HepG2 (cell line): ENCODE data around the gene GOLPH3. TPM values are rescaled to one million over a fixed set of nuclear protein-coding genes. Genes with fewer than 3 reads are reported as not detected.
A peak's percentile ranks its signal among the peaks of the same experiment; 100 is the strongest.

ENCODE experiments used
- ATAC-seq: fragments of 200-7000 bp; cut with Tn5 transposase; 3 replicates; pipeline ENCODE4 v1.9.1; 2020; ENCODE audit warnings: mild to moderate bottlenecking, moderate library complexity
- BruUV-seq: library from RNA; stranded (reverse); fragments of 400-500 nt; replicated peaks from 2 replicates; lab custom pipeline; 2021; lab: Mats Ljungman, UMichigan
- CTCF ChIA-PET: fragments of 300-600 bp; formaldehyde crosslinking; extraction: SDS; loops from one replicate; lab custom pipeline; 2021; ENCODE audit warnings: low total read pairs, inconsistent platforms, low intra/inter-chr PET ratio; lab: Yijun Ruan, JAX
- POLR2A ChIA-PET: fragments of 350-600 bp; sonication (Branson Sonifier 250); formaldehyde crosslinking; loops from one replicate; lab custom pipeline; 2020; ENCODE audit warnings: antibody characterized with exemption, inconsistent platforms; lab: Yijun Ruan, JAX
- DNase-seq: peaks from one replicate; pipeline ENCODE4 v3.0.0-alpha.2; 2015; ENCODE audit warnings: low spot score
- FAIRE-seq: peaks from 3 replicates; lab custom pipeline; 2011; peaks lifted over from hg19 to GRCh38; lab: Jason Lieb, UNC
- H2AFZ ChIP-seq: one replicate; pipeline ENCODE4 v1.6.1; 2011; ENCODE audit warnings: low read length, inconsistent platforms
- H3K27ac ChIP-seq: fragments of 300-600 bp; 3 replicates; pipeline ENCODE4 v1.8.0; 2011; ENCODE audit warnings: mixed run types, mild to moderate bottlenecking, mixed read lengths, low read length, inconsistent platforms; ENCODE audit not compliant: insufficient read depth; ENCODE audit errors: extremely low read length
- H3K27me3 ChIP-seq, 2 experiments: fragments of 200-600 bp in 1 of 2; 2 replicates in 1 of 2; 3 replicates in 1 of 2; pipeline versions ENCODE4 v1.6.0 to v1.8.0; 2011; ENCODE audit warnings: low read length in 2 of 2, mild to moderate bottlenecking in 2 of 2, moderate library complexity in 2 of 2, inconsistent platforms in 1 of 2; ENCODE audit not compliant: insufficient read depth in 2 of 2, control insufficient read depth in 1 of 2
- H3K36me3 ChIP-seq, 2 experiments: fragments of 200-600 bp in 1 of 2; replicated peaks in 1 of 2; 2 replicates in 1 of 2; 3 replicates in 1 of 2; pipeline versions ENCODE4 v1.5.1 to v1.8.0; 2011; ENCODE audit warnings: low read length in 2 of 2, inconsistent platforms in 1 of 2; ENCODE audit not compliant: insufficient read depth in 2 of 2, control insufficient read depth in 1 of 2
- H3K4me1 ChIP-seq: 2 replicates; pipeline ENCODE4 v1.5.1; 2012; ENCODE audit warnings: low read length, inconsistent platforms; ENCODE audit not compliant: insufficient read depth
- H3K4me2 ChIP-seq: 2 replicates; pipeline ENCODE4 v1.6.0; 2011; ENCODE audit warnings: low read depth, low read length, inconsistent platforms
- H3K4me3 ChIP-seq, 3 experiments: fragments of 200-600 bp in 1 of 3; sonication (generic), shearing (Covaris generic) in 1 of 3; replicated peaks in 1 of 3; 2 replicates each; pipeline ENCODE4 v1.5.1; 2011 to 2016; ENCODE audit warnings: low read length in 3 of 3, inconsistent platforms in 2 of 3, low read depth in 2 of 3, mild to moderate bottlenecking in 2 of 3, control low read depth in 1 of 3, mixed read lengths in 1 of 3; ENCODE audit not compliant: insufficient read depth in 1 of 3
- H3K79me2 ChIP-seq: one replicate; pipeline ENCODE4 v1.6.1; 2011; ENCODE audit warnings: low read length, inconsistent platforms; ENCODE audit not compliant: insufficient read depth
- H3K9ac ChIP-seq: 2 replicates; pipeline ENCODE4 v1.6.0; 2011; ENCODE audit warnings: mild to moderate bottlenecking, low read depth, low read length, inconsistent platforms; ENCODE audit not compliant: insufficient read depth
- H3K9me3 ChIP-seq: 2 replicates; pipeline ENCODE4 v1.5.1; 2012; ENCODE audit warnings: mild to moderate bottlenecking, low read length
- H4K20me1 ChIP-seq: 2 replicates; pipeline ENCODE4 v1.6.0; 2011; ENCODE audit warnings: inconsistent platforms, mild to moderate bottlenecking, low read length, moderate library complexity; ENCODE audit not compliant: insufficient read depth
- CREB1 ChIP-seq, 2 experiments: fragments of 450-650 bp in 1 of 2; IDR thresholded peaks; 2 replicates each; pipeline ENCODE4 v1.6.1; 2016 to 2017; ENCODE audit warnings: control low read depth in 1 of 2, mild to moderate bottlenecking in 1 of 2, missing compliant biosample characterization in 1 of 2, missing genetic modification characterization in 1 of 2
- DRAP1 ChIP-seq: IDR thresholded peaks from 2 replicates; pipeline ENCODE4 v1.6.1; 2016; ENCODE audit warnings: missing genetic modification reagents, missing compliant biosample characterization
- E2F2 ChIP-seq: sonication (generic); formaldehyde crosslinking; IDR thresholded peaks from 2 replicates; pipeline ENCODE4 v1.4.0; 2020; ENCODE audit warnings: missing genetic modification reagents, borderline replicate concordance
- ETV6 ChIP-seq: sonication (generic); formaldehyde crosslinking; conservative IDR thresholded peaks from 2 replicates; pipeline ENCODE4 v1.4.0; 2020; ENCODE audit warnings: missing genetic modification reagents
- HINFP ChIP-seq: sonication (generic); formaldehyde crosslinking; IDR thresholded peaks from 2 replicates; pipeline ENCODE4 v1.4.0; 2020; ENCODE audit warnings: low read depth, mild to moderate bottlenecking, missing genetic modification reagents
- KMT2A ChIP-seq: sonication (generic); formaldehyde crosslinking; IDR thresholded peaks from 2 replicates; pipeline ENCODE4 v1.4.0; 2020; ENCODE audit warnings: missing genetic modification reagents
- SALL1 ChIP-seq: sonication (generic); formaldehyde crosslinking; IDR thresholded peaks from 2 replicates; pipeline ENCODE4 v1.8.0; 2022; ENCODE audit warnings: mild to moderate bottlenecking, missing genetic modification reagents
- STAG1 ChIP-seq: sonication (generic); formaldehyde crosslinking; IDR thresholded peaks from 2 replicates; pipeline ENCODE4 v1.4.0; 2020; ENCODE audit warnings: missing genetic modification reagents
- TBX2 ChIP-seq: sonication (generic); formaldehyde crosslinking; IDR thresholded peaks from 2 replicates; pipeline ENCODE4 v1.5.0; 2020; ENCODE audit warnings: missing genetic modification reagents, mild to moderate bottlenecking, borderline replicate concordance
- TFAP4 ChIP-seq: sonication (generic); IDR thresholded peaks from 2 replicates; pipeline ENCODE4 v1.6.1; 2016; ENCODE audit warnings: low read depth, borderline replicate concordance
- ZBTB49 ChIP-seq: sonication (generic); formaldehyde crosslinking; IDR thresholded peaks from 2 replicates; pipeline ENCODE4 v1.4.0; 2020; ENCODE audit warnings: missing genetic modification reagents, borderline replicate concordance
- ZNF614 ChIP-seq: IDR thresholded peaks from 2 replicates; pipeline ENCODE4 v1.6.1; 2018; ENCODE audit warnings: missing biosample characterization, missing genetic modification reagents, inconsistent platforms, borderline replicate concordance
- ZXDC ChIP-seq: sonication (generic); formaldehyde crosslinking; IDR thresholded peaks from 2 replicates; pipeline ENCODE4 v1.5.0; 2020; ENCODE audit warnings: mild to moderate bottlenecking, missing genetic modification reagents
- WGBS: methylation state at CpG from one replicate; pipeline ENCODE4 v1.1.6; 2017; ENCODE audit warnings: low lambda C conversion rate; 5-methylcytosine and 5-hydroxymethylcytosine counted together
- in situ Hi-C: cut with HindIII; loops from 2 replicates; pipeline ENCODE4 v1.10.0; 2017; ENCODE audit warnings: low pct_unique_long_range_greater_than_20kb; ENCODE audit not compliant: extremely low pct_ligation_motif_present
- intact Hi-C: fragments of 100-400 bp; cut with micrococcal nuclease; formaldehyde crosslinking; loops from one replicate; pipeline ENCODE4 v1.10.0; 2022; ENCODE audit not compliant: unreplicated experiment
- polyA plus RNA-seq, 8 experiments: library from polyadenylated mRNA; depleted of rRNA in 3 of 8; stranded (reverse) in 7 of 8; unstranded in 1 of 8; fragments of >200 nt; fragmentation: Illumina TruSeq in 4 of 8; extraction: Trizol in 4 of 8; gene quantifications; 2 replicates each; pipeline versions ENCODE4 v1.2.1 to v1.2.3, GENCODE V29; 2011 to 2016; ENCODE audit warnings: low read depth in 4 of 8, missing spikeins in 1 of 8, mixed read lengths in 1 of 8; ENCODE audit not compliant: insufficient read depth in 1 of 8
- total RNA-seq, 5 experiments: library from RNA; depleted of rRNA; stranded (reverse); fragments of >200 nt; fragmentation: Illumina TruSeq; extraction: Trizol; gene quantifications; 2 replicates each; pipeline ENCODE4 v1.2.3, GENCODE V29; 2016; ENCODE audit warnings: low read depth in 1 of 5

The GOLPH3 gene
- total and polyA plus RNA-seq, 2 of the 13 experiments (the other 11 are each of a cell fraction or from before 2014, with no cell fraction given): 59.5 to 84.5 TPM

- TF ChIP-seq ZXDC (CRISPR knock-in tag) (no peak), ZBTB49 (CRISPR knock-in tag) (no peak), STAG1 (no peak)
Measured at GRCh38 chr5:32195265-32195664, 21.1 kb upstream of the GOLPH3 start (continued).

- H3K4me1 ChIP-seq: peaks cover 11% of the 10 kb centered on the region
- peak; percentile 80 for FAIRE-seq
- no peak overlapping the region for H3K27ac ChIP-seq
- H2AFZ ChIP-seq: peak overlapping the region; percentile 80
- WGBS: 2% methylated on average over 7 of the region's 7 CpGs
- CTCF ChIA-PET: no interaction called here
- POLR2A ChIA-PET: interaction anchor here (1.3 kb wide), 1 partner anchor 19 kb away, joined by 5 read pairs; the partner anchor contains the start of gene GOLPH3
- no peaks in the 10 kb centered on the region for H4K20me1 ChIP-seq
- in situ Hi-C loops: no loop called here
- intact Hi-C loops: loop anchor here (1.0 kb wide), 1 partner anchor 19 kb away; the partner anchor contains the start of gene GOLPH3
- peak; percentile 86 for DNase-seq
- peak; percentile 93 for ATAC-seq
- no peaks in the 10 kb centered on the region for H3K79me2 ChIP-seq
- H3K4me2 ChIP-seq: peak overlapping the region; percentile 79
- peak overlapping the region; percentile 59 for H3K9ac ChIP-seq
- H3K36me3 ChIP-seq: no peaks in the 10 kb centered on the region
- peak overlapping the region; percentile 31 to 56 (median 43) for H3K4me3 ChIP-seq
- BruUV-seq: no TSS peak
- H3K9me3 ChIP-seq: no peaks in the 10 kb centered on the region
- H3K27me3 ChIP-seq: no peaks in the 10 kb centered on the region
- TF ChIP-seq TBX2 (CRISPR knock-in tag) (peak; percentile 48; the same call in 1 of the 2 replicates), SALL1 (peak; percentile 43; the same call in 1 of the 2 replicates), E2F2 (CRISPR knock-in tag) (no peak), HINFP (CRISPR knock-in tag) (no peak), DRAP1 (no peak), ETV6 (CRISPR knock-in tag) (no peak), ZNF614 (CRISPR knock-in tag) (no peak), CREB1 (IDR thresholded peaks at IDR 0.05) (no peak), CREB1 (CRISPR knock-in tag; IDR thresholded peaks at IDR 0.05) (peak; percentile 77; the same call in 1 of the 2 replicates), TFAP4 (peak; percentile 13; the same call in 1 of the 2 replicates), KMT2A (CRISPR knock-in tag) (peak; percentile 38; the same call in 1 of the 2 replicates)
Measured at GRCh38 chr5:32193591-32193990, 19.5 kb upstream of the GOLPH3 start.
